CD4-positive, alpha-beta T cell treated with Interleukin-15 for 4 hours (primary cell): ENCODE measurements around the gene C20orf141.
"Not testable (repeated sequence)": the region's sequence is repeated elsewhere in the genome, so short reads cannot be mapped to it uniquely, and the experiment has no call there.

ENCODE experiments used
- DNase-seq: peaks from one replicate; pipeline ENCODE4 v3.0.0-alpha.2; 2020; ENCODE audit warnings: low spot score

Gene C20orf141

DNA sequence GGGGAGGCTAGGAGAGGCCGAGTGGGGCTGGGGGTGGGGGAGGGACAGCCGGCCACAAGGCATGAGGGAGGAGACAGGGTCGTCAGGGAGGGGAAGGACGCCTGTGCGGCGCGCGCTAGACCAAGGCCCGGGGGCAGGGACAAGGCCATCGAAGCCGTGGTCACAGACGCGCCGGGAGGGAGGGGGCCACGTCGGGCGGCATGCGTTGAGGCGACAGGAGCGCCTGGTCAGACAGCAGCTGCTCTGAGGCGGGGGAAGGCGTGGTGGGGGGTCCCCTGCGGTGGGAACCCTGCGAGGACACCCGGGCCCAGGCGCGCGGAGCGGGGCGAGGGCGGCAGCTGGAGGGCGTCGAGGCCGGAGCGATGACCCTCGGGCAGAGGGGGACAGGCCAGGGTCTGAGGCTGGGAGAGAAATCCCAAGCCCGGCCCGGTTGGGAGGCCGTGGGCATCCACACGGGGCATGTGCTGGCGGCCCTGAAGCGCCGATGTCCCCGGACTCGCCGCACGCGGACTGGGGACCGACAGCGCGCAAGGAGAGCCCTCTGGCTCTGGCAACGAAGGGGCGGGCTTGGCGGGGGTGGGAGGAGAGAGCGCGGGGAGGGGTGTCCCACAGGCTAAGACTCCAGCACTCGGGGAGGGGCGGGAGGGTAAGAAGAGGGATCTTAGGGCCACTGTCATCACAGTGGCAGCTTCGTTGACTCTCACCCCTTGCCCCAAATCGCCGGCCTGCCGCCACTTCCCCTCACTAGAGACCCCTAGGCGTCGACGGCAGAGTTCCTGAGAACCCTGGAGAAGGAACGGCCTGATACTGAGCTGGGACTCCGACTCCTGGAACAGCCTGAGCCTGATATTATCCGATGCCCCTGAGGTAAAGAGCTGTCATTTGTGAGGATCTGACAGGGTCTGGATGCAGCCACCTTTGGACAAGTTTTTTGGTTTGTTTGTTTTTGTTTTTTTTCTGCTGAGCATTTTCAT lies 6.4 kb downstream of the C20orf141 start:
- DNase-seq, result no peak

DNA sequence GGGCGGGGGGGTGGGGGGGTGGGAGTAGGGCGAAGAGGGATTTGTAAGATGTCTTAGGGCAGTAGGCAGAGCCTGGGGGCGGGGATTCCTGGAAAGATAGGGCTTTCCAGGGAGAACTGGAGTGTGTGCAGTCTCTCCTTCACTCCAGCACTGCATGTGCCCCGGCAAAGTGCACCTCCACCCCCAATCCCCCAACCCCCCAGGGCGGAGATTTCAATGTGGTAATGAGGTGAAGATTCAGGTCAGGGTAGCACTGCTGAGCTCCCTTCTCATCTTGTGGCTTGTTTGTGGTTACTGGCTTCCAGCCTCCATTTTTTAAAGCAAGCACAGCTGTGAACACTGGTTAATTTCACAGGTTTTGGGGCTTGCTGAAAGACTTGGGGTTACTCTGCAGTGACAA lies 7.3 kb downstream of the C20orf141 start:
- peak; percentile 49 for DNase-seq

DNA sequence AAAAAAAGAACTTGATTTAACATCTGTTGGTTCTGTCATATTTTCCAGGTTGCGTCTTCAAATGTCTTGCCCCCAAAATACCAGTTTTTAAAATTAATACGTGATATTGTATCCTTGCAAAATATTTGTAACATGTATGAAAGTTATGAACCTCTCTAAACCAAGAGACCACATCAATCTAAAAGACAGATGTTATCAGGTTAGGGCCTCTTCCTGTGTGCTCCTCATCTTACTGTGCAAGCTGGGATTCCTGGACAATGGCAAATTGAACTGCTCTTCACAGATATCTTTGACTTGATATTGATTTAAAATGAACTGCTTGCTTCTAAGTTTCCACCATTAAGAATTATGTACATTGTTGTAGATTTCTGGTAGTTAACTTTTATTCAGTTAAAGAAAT lies 11.0 kb downstream of the C20orf141 start:
- no peak for DNase-seq

DNA sequence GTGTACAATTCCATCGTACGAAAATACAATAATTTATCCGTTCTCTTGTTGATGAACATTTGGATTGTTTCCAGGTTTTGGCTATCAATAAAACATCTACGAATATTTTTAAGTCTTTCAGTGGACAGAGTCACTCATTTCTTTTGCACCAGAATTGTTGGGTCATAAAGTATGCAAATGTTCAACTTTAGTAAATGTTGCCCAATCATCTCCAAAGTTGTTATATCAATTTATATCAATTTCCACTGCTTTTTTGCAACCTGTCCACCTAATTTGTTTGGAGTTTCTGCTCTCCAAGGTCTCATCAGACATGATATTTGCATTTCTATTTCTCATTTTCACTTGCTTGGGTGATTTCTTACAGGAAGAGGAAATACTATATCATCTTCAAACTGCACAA lies 11.9 kb downstream of the C20orf141 start:
- DNase-seq, result no peak

DNA sequence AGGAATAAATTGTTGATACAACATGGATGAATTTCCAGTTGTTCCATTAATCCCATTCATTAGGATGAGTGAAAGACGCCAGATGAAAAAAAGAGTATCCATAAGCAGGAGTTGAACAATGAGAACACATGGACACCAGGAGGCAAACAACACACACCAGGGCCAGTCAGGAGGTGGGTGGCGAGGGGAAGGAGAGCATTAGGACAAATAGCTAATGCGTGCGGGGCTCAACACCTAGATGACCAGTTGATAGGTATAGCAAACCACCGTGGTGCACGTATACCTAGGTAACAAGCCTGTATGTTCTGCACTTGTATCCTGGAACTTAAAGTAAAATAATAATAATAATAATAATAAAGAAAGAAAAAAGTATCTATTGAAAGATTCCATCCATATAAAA lies 14.6 kb downstream of the C20orf141 start:
- DNase-seq, result no peak

DNA sequence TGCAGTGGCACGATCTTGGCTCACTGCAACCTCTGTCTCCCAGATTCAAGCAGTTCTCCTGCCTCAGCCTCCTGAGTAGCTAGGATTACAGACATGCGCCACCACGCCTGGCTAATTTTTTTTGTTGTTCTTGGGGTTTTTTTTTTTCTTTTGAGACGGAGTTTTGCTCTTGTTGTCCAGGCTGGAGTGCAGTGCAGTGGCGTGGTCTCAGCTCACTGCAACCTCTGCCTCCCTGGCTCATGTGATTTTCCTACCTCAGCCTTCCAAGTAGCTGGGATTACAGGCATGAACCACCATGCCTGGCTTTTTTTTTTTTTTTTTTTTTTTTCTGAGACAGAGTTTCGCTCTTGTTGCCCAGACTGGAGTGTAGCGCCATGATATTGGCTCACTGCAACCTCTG lies 16.4 kb downstream of the C20orf141 start:
- DNase-seq, result not testable (repeated sequence)

DNA sequence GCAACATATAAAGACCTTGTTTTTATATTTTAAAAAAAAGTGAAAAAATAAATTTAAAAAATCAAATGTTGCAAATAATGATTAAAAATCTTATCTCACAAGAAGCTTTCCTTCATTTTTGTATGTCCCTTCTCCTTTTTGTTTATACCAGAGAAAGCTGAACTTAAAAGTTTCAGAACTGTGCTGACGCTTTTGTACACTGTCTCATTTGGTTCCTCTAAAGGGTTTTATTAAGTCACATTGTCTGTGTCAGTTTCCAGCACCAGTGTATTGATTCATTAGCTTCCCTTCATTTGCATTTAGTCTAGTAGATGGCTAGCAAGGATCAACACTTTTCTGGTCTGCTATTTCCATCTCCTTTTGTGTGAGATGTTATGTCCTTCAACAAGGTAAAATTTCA lies 19.0 kb downstream of the C20orf141 start:
- no peak for DNase-seq

DNA sequence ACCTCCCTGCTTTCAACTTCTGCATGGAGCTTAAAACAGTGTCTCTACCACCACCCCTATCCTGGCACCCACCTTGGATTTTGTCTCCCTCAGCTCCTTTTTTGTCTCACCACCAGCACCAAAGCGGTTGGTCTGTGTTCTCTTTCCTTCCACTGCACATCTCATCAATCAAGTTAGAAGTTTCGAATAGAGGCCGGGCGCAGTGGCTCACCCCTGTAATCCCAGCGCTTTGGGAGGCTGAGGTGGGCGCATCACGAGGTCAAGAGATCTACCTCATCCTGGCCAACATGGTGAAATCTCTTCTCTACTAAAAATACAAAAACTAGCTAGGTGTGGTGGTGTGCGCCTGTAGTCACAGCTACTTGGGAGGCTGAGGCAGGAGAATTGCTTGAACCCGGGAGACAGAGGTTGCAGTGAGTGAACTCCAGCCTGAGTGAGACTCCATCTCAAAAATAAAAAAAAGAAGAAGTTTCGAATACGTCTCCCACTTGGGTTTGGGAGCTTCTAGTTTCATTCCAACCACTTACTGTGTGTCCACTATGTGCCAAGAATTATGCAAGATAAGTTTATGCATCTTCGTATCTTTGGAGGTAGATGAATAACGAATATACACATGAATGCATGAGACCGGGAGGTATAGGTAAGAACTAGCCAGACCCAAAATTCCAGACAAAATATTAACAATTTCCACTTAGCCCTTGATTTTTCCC lies 19.8 kb downstream of the C20orf141 start:
- no peak for DNase-seq

DNA sequence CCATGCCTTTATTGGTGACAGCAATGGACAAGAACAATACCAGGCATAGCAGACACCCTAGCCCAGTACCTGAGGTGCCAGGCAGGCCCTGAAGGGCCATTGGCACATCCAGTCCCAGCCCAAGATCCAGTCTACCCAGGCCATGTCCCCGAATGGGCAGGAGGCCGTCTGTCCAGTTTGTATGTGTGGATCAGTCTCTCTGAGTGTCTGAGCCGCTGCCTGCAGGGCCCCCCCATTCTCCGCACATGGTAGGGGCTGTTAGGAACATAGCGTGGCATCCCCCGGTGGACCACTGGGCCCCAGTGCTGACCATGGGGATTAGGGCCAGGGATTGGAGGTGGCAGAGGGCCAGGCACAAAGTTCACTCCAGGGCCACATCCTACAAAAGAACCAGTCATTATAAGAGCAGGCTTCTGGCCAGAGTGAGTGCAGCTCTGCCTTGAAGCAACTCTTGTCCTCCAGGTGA lies 20.6 kb downstream of the C20orf141 start:
- no peak for DNase-seq

DNA sequence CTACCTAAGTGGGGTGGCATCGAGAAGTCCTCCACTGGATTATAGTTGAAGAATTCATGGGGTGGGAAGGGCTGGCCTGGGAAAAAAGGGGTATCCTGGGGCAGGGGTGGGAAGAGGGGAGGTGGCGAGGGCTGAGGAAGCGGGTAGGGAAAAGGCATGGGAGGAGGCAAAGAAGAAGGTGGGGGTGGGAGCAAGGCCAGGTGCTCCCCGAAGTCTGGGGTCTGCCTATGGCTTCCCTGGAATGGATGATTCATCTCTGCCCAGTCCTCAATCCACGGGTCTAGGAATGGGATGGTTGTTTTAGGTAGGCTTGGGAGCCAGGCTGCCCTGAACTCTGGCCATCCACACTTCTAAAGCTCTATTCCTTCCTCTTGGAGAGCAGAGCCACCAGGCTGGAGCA lies 21.2 kb downstream of the C20orf141 start:
- no peak for DNase-seq

DNA sequence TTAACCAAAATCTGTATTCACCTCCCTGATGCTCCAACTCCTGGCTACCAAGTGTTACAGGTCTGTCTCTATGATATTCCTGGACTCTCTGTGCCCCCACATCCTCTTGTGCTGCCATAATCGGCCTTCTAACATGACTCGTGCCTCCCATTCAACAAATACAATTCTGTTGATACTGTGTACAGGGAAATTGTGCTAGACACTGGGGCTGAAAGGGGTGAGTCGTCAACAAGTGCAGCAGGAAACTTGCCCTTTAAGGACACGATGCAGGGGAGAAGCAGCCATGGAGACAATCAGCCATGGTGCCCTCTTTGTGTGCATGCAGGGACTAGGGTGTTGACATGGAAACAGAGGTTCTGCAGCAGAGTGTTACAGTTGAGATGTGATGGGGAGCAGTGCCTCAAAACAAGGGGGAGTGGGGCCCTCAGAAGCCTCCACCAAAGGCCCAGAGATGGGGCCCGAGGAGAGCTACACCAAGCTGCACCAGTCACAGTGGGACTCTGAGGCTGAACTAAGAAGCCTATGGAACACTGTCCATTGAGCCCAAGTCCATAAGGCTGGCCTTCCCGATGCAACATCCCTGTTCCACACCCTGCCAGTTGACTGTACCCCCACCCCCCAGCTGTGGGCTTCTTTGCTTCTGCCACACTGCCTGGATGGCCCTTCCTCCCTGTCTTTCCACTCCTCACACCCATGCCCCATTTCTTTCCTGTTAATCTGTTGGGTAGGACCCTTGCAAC lies 22.6 kb downstream of the C20orf141 start:
- DNase-seq, result no peak

DNA sequence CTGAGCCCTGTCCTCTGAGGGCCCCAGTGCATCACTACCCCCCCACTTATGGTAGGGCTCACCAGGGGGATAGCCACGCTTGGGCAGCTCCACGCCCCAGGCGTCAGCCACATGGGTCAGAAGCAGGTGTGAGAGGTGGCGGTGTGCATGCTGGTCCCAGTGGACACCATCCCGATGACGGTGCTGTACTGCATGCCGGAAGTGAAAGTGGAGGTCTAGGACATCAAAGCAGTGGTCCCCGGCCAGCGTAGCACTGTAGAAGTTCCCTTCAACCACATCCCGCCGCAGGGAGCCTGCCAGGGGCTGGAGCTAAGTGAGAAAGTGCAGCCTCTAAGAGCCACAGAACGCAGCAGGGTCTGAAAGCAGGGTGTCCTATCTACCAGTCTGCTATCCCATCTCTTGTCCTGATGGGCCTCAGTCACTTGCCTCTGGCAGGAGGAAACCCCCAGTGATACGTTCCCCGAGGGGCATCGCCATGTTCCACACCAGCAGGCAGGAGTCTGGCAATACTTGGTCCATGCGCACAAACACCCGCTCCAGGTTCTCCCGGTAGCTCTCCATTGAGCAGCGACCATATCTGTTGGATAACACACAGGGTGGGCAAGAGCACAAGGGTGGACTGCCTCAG lies 23.5 kb downstream of the C20orf141 start:
- DNase-seq, result no peak

DNA sequence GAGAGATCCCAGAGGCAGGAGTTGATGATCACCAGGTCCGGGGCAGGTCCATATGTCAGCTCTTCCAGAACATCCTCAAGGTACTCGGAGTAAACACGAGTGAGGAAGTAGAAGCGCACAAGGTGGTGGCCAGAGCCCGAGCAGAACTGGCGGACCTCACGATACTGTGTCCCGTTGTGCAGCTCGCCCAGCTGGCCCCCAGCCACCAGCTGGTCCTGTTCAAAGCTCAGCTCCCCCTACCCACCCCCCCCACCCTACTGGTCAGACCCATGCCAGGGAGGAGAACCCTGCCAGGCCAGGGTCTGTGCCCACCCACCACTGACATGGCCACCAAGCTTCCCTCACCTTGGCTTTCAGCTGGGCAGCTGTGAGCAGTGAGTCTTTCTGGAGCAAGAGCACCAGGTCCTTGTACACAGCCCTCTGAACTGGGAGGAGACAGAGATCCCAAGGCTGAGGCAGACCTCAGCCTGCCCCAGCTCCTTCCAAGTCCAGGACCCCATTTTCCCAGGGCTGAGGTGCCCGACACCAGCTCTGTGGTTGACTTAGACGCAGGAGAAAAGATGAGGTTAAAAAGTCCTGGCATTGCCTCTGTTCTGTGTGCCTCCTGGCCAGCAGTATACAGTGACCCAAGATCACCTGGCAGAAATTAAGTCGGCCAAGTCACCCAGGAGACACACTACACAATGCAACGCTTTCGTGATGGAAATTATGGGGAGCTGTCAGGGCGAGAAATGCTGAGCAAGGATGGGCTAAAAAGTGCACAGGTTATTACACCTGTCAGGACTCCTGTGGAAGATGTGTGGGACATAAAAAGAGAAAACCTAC lies 24.3 kb downstream of the C20orf141 start:
- no peak for DNase-seq

DNA sequence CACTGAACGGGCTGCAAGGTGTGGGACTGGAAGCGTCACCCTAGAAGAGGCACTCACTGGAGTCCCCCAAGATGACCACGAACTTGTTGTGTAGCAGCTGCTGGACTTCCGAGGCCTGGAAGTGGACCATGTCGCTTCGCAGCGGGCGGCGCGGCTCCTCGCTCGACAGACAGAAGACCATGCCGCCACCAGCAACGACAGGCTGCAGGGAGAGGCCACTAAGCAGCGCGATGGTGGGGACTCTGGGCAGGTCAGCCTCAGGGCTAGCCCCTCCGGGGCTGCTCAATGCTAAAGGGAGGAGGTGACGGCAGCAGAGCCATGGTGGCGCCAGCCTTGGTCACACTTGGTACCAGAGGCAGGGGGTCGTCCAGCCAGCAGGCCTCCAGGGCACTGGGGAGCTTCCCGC lies 24.9 kb downstream of the C20orf141 start:
- DNase-seq, result no peak

DNA sequence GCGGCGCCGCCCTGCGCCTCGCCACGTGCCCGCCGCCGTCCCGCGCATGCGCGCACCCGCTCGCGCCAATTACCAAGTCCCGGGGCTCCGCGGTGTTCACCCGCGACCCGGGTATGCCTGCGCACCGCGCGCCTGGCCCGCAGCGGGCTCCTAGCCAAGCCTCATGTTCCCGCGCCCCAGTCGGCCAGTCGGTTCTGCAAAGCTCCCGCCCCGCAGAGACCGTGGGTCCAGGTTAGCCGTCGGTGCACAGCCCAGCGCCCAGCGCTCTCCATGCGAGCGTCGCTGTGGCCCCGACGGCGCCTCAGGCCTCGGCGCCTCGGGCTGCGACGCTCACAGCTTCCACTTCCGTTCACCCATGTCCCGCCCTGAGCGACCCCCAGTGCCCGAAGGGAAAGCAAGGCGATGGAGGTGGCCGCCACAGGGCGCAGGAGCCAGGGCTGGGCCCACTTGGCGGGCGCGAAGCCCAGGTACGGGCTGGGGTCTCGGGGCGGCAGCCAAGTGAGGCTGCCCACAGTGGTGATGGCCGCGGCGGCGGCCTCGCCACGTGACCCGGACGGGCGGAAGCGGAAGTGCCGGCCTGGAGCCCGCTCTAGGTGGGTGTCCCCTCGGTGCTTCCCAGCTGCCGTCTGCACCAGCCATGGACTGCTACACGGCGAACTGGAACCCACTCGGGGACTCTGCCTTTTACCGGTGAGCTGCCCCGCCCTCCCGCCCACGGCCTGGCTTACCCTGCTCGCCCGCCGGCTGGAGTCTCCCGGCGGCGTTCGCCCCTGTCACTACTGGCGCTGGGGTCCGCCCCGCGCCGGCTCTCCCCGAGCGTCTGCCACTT lies 25.6 kb downstream of the C20orf141 start, which contains the start of the genes PCED1A and VPS16:
Gene PCED1A (minus strand): TSS at position 518 of the 829 bp plus-strand sequence. CDS start 743 bp downstream, outside the sequence.
Gene VPS16 (plus strand): TSS at position 608 of the 829 bp plus-strand sequence. CDS start 30 bp downstream, at position 638.
- DNase-seq, result peak; percentile 85

DNA sequence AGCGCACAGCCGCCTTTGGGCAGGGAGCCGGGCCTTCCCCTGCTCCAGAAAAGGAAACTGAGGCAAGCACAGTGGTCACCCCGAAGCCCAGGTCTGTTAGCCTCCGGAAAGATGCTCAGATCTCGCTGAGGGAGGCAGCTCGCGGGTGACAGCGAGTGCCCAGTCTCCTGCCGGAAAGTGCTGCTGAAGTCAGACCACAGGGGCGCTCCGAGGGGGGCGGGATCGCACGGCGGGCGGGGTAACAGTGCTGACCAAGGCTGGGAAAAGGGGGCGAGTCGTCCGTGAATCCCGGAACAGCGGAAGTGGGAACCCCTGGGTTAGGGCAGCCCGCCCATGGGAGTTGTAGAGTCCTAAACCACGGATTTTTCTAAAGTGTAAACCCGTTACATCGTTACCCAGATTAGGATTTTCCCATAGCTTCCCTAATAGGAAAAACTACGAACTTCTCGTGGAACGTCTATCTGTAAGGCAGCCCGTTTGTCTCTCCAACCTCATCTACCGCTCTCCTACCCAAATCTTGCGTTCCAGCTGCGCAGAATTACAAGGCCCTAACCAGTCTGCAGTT lies 26.3 kb downstream of the C20orf141 start:
- peak; percentile 24 for DNase-seq

DNA sequence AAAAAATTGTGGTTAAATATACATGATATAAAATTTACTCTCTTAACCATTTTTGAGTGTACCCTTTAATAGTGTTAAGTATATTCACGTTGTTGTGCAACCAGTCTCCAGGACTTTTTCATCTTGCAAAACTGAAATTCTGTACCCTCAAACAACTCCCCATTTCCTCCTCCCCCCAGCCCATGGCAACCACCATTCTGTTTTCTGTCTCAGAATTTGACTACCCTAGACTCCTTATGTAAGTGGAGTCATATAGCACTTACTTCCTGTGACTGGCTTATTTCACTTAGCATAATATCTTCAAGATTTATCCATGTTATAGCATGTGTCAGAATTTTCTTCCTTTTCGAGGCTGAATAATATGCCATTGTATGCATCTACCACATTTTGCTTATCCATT lies 30.8 kb downstream of the C20orf141 start:
- no peak for DNase-seq

DNA sequence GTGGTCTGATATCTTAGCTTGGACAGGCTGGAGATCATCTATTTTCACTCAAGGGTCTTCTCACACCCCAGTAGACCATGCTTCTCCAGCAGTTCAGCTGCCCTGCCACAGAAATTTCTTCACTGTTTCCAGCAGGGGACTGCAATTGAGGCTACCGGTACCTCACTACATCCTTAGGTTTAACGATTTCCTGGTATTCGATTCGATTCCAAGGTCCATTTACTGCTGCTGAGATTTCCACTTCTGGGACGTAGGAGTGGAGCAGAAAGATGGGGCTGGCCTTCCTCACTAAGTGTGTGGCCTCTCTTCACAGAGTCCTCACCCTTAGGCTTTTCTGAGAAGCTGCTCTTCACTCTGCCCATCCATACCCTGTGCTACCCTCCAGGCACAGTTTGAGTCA lies 31.9 kb downstream of the C20orf141 start:
- no peak for DNase-seq

DNA sequence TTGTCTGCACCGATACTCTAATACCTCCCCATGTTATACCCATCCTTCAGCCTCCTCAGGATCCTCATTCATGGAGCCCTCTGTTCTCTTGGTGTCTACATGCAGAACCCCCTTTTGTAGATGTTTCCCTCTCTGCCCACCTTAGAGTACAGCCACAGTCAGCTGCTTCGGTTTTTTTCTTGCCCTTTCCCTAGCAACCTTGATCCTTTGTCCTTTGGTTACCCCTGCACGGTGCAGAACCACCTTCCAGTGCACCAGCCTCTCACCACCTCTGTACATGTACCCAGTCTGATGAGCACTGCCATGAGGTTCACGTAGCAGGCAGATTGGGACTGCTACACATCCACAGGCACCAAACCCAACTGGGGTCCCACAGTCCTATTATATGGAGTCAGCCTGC lies 33.0 kb downstream of the C20orf141 start:
- no peak for DNase-seq

DNA sequence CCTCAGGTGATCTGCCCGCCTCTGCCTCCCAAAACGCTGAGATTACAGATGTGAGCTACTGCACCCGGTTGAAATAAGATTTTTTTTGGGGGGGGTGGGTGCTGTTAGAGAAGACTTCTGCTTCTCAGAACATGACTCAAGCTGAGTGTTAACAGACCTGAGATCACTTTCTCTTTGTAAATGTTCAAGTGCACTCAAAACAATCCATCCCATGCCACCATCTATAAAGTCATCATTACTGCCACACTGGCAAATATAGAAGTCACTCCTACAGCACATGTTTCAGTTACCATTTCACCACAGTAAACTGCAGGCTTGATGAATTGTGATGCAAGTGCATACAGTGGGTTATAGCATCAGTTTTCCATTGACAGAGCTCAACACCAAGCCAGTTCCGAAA lies 34.7 kb downstream of the C20orf141 start:
- no peak for DNase-seq
